ENCODE data around the gene SERINC2.
A peak's percentile ranks its signal among the peaks of the same experiment; 100 is the strongest.

SERINC2 gene

GRCh38 chr1:31423418-31423947 is 10.5 kb downstream of the SERINC2 start:
- H3K18ac ChIP-seq (ENCODE audit: low read length) = peak overlapping the region; percentile 16
- H2BK15ac ChIP-seq (ENCODE audit: low read length) = no peak overlapping the region
- no peak for DNase-seq (ENCODE audit: low spot score)
- H2AFZ ChIP-seq (ENCODE audit: low read length) = no peak overlapping the region
- no peak overlapping the region for H3K4me2 ChIP-seq (ENCODE audit: insufficient read depth, low read length, poor library complexity, severe bottlenecking)
- H2BK120ac ChIP-seq (ENCODE audit: low read depth, low read length) = no peak overlapping the region
- H3K27me3 ChIP-seq (ENCODE audit: control insufficient read depth in 3 of 3, insufficient read depth in 3 of 3, low read depth in 1 of 3, low read length in 3 of 3) = no peaks in the 10 kb centered on the region
- H2BK12ac ChIP-seq (ENCODE audit: low read length) = no peak overlapping the region
- H3K9me3 ChIP-seq (replicated peaks in 1 of 2; ENCODE audit: control insufficient read depth in 2 of 2, insufficient read depth in 1 of 2, low read depth in 1 of 2, low read length in 2 of 2) = no peaks in the 10 kb centered on the region
- no peak overlapping the region for H3K4me3 ChIP-seq (ENCODE audit: low read length in 2 of 2)
- peaks cover 4% of the 10 kb centered on the region for H3K79me1 ChIP-seq (ENCODE audit: low read depth, low read length)
- peak overlapping the region; percentile 80 for H3K23ac ChIP-seq (ENCODE audit: low read depth, low read length, poor library complexity)
- no peak overlapping the region for H3K4ac ChIP-seq (ENCODE audit: low read length)
- no peak overlapping the region for H4K91ac ChIP-seq (ENCODE audit: low read depth, low read length, poor library complexity)
- H3K4me1 ChIP-seq (ENCODE audit: control insufficient read depth in 2 of 2, insufficient read depth in 1 of 2, low read depth in 1 of 2, low read length in 2 of 2) = peaks cover 3 to 5% of the 10 kb centered on the region in 2 donors
- no peak overlapping the region for H4K8ac ChIP-seq (ENCODE audit: low read depth, low read length)
- H2AK5ac ChIP-seq (ENCODE audit: low read depth, low read length) = no peak overlapping the region
- WGBS, 2 donors (ENCODE audit: extremely low coverage in 2 of 2, insufficient read length in 2 of 2, insufficient replicate concordance in 1 of 2) = no CpG with 5 or more reads among the region's 23 CpGs
- H3K9ac ChIP-seq (ENCODE audit: low read depth, low read length, poor library complexity) = peak overlapping the region; percentile 63
- H2BK5ac ChIP-seq (ENCODE audit: low read length) = no peak overlapping the region
- H3K14ac ChIP-seq (ENCODE audit: low read length) = no peak overlapping the region
- no peak overlapping the region for H3K27ac ChIP-seq (replicated peaks; ENCODE audit: low read length)
- peaks cover 16 to 24% of the 10 kb centered on the region in 2 donors for H3K36me3 ChIP-seq (replicated peaks in 1 of 2; ENCODE audit: control insufficient read depth in 2 of 2, insufficient read depth in 2 of 2, low read length in 2 of 2)

GRCh38 chr1:31424568-31424967 is 11.6 kb downstream of the SERINC2 start:
- Histone ChIP-seq H3K23ac (ENCODE audit: low read depth, low read length, poor library complexity) (peak overlapping the region; percentile 29), H3K4me1 (ENCODE audit: control insufficient read depth in 2 of 2, insufficient read depth in 1 of 2, low read depth in 1 of 2, low read length in 2 of 2) (peaks cover 3 to 5% of the 10 kb centered on the region in 2 donors), H4K8ac (ENCODE audit: low read depth, low read length) (no peak overlapping the region), H4K91ac (ENCODE audit: low read depth, low read length, poor library complexity) (no peak overlapping the region), H3K14ac (ENCODE audit: low read length) (no peak overlapping the region), H3K4me3 (ENCODE audit: low read length in 2 of 2) (no peak overlapping the region), H2AK5ac (ENCODE audit: low read depth, low read length) (no peak overlapping the region), H3K9ac (ENCODE audit: low read depth, low read length, poor library complexity) (no peak overlapping the region), H2BK5ac (ENCODE audit: low read length) (no peak overlapping the region), H3K79me1 (ENCODE audit: low read depth, low read length) (peaks cover 3% of the 10 kb centered on the region), H3K27me3 (ENCODE audit: control insufficient read depth in 3 of 3, insufficient read depth in 3 of 3, low read depth in 1 of 3, low read length in 3 of 3) (no peaks in the 10 kb centered on the region), H2AFZ (ENCODE audit: low read length) (no peak overlapping the region), H3K4ac (ENCODE audit: low read length) (no peak overlapping the region), H3K36me3 (replicated peaks in 1 of 2; ENCODE audit: control insufficient read depth in 2 of 2, insufficient read depth in 2 of 2, low read length in 2 of 2) (peaks cover 21 to 35% of the 10 kb centered on the region in 2 donors), H3K18ac (ENCODE audit: low read length) (peak overlapping the region; percentile 39), H2BK12ac (ENCODE audit: low read length) (no peak overlapping the region), H3K27ac (replicated peaks; ENCODE audit: low read length) (no peak overlapping the region), H2BK15ac (ENCODE audit: low read length) (no peak overlapping the region), H3K9me3 (replicated peaks in 1 of 2; ENCODE audit: control insufficient read depth in 2 of 2, insufficient read depth in 1 of 2, low read depth in 1 of 2, low read length in 2 of 2) (no peaks in the 10 kb centered on the region), H2BK120ac (ENCODE audit: low read depth, low read length) (no peak overlapping the region), H3K4me2 (ENCODE audit: insufficient read depth, low read length, poor library complexity, severe bottlenecking) (no peak overlapping the region)
- no peak for DNase-seq (ENCODE audit: low spot score)
- no CpG with 5 or more reads among the region's 15 CpGs for WGBS, 2 donors (ENCODE audit: extremely low coverage in 2 of 2, insufficient read length in 2 of 2, insufficient replicate concordance in 1 of 2)

- H4K8ac ChIP-seq (ENCODE audit: low read depth, low read length) = no peak overlapping the region
- H3K23ac ChIP-seq (ENCODE audit: low read depth, low read length, poor library complexity) = peak overlapping the region; percentile 83
- WGBS, 2 donors (ENCODE audit: extremely low coverage in 2 of 2, insufficient read length in 2 of 2, insufficient replicate concordance in 1 of 2) = no CpG with 5 or more reads among the region's 28 CpGs
Measured at GRCh38 chr1:31425301-31426081, 12.5 kb downstream of the SERINC2 start.

GRCh38 chr1:31426249-31426922 is 13.4 kb downstream of the SERINC2 start:
- no peak overlapping the region for H3K18ac ChIP-seq (ENCODE audit: low read length)
- H3K4me2 ChIP-seq (ENCODE audit: insufficient read depth, low read length, poor library complexity, severe bottlenecking) = no peak overlapping the region
- H2BK12ac ChIP-seq (ENCODE audit: low read length) = no peak overlapping the region
- H3K23ac ChIP-seq (ENCODE audit: low read depth, low read length, poor library complexity) = no peak overlapping the region
- H3K4me3 ChIP-seq (ENCODE audit: low read length in 2 of 2) = no peak overlapping the region
- H3K36me3 ChIP-seq (replicated peaks in 1 of 2; ENCODE audit: control insufficient read depth in 2 of 2, insufficient read depth in 2 of 2, low read length in 2 of 2) = peaks cover 26 to 36% of the 10 kb centered on the region in 2 donors
- H2BK5ac ChIP-seq (ENCODE audit: low read length) = peak overlapping the region; percentile 67
- no peak overlapping the region for H2AFZ ChIP-seq (ENCODE audit: low read length)
- H3K27ac ChIP-seq (replicated peaks; ENCODE audit: low read length) = no peak overlapping the region
- no peak for DNase-seq (ENCODE audit: low spot score)
- no peak overlapping the region for H2BK15ac ChIP-seq (ENCODE audit: low read length)
- no peak overlapping the region for H4K91ac ChIP-seq (ENCODE audit: low read depth, low read length, poor library complexity)
- no CpG with 5 or more reads among the region's 14 CpGs for WGBS, 2 donors (ENCODE audit: extremely low coverage in 2 of 2, insufficient read length in 2 of 2, insufficient replicate concordance in 1 of 2)
- H3K4ac ChIP-seq (ENCODE audit: low read length) = no peak overlapping the region
- H3K27me3 ChIP-seq (ENCODE audit: control insufficient read depth in 3 of 3, insufficient read depth in 3 of 3, low read depth in 1 of 3, low read length in 3 of 3) = no peaks in the 10 kb centered on the region
- H3K9ac ChIP-seq (ENCODE audit: low read depth, low read length, poor library complexity) = no peak overlapping the region
- H3K14ac ChIP-seq (ENCODE audit: low read length) = peak overlapping the region; percentile 25
- H3K79me1 ChIP-seq (ENCODE audit: low read depth, low read length) = peaks cover 3% of the 10 kb centered on the region
- H2AK5ac ChIP-seq (ENCODE audit: low read depth, low read length) = no peak overlapping the region
- H2BK120ac ChIP-seq (ENCODE audit: low read depth, low read length) = no peak overlapping the region
- no peak overlapping the region for H4K8ac ChIP-seq (ENCODE audit: low read depth, low read length)
- H3K4me1 ChIP-seq (ENCODE audit: control insufficient read depth in 2 of 2, insufficient read depth in 1 of 2, low read depth in 1 of 2, low read length in 2 of 2) = peaks cover 2 to 5% of the 10 kb centered on the region in 2 donors
- H3K9me3 ChIP-seq (replicated peaks in 1 of 2; ENCODE audit: control insufficient read depth in 2 of 2, insufficient read depth in 1 of 2, low read depth in 1 of 2, low read length in 2 of 2) = no peaks in the 10 kb centered on the region

More at GRCh38 chr1:31425301-31426081, 12.5 kb downstream of the SERINC2 start:
- Histone ChIP-seq H2BK120ac (ENCODE audit: low read depth, low read length) (no peak overlapping the region), H3K4me1 (ENCODE audit: control insufficient read depth in 2 of 2, insufficient read depth in 1 of 2, low read depth in 1 of 2, low read length in 2 of 2) (peaks cover 3 to 5% of the 10 kb centered on the region in 2 donors), H2AK5ac (ENCODE audit: low read depth, low read length) (no peak overlapping the region), H2BK5ac (ENCODE audit: low read length) (no peak overlapping the region), H3K14ac (ENCODE audit: low read length) (no peak overlapping the region), H4K91ac (ENCODE audit: low read depth, low read length, poor library complexity) (no peak overlapping the region), H3K4me2 (ENCODE audit: insufficient read depth, low read length, poor library complexity, severe bottlenecking) (no peak overlapping the region), H2AFZ (ENCODE audit: low read length) (no peak overlapping the region), H3K9ac (ENCODE audit: low read depth, low read length, poor library complexity) (peak overlapping the region; percentile 3), H3K4me3 (ENCODE audit: low read length in 2 of 2) (no peak overlapping the region), H3K27me3 (ENCODE audit: control insufficient read depth in 3 of 3, insufficient read depth in 3 of 3, low read depth in 1 of 3, low read length in 3 of 3) (no peaks in the 10 kb centered on the region), H2BK15ac (ENCODE audit: low read length) (no peak overlapping the region), H3K4ac (ENCODE audit: low read length) (no peak overlapping the region), H3K36me3 (replicated peaks in 1 of 2; ENCODE audit: control insufficient read depth in 2 of 2, insufficient read depth in 2 of 2, low read length in 2 of 2) (peaks cover 24 to 36% of the 10 kb centered on the region in 2 donors), H3K18ac (ENCODE audit: low read length) (no peak overlapping the region), H3K79me1 (ENCODE audit: low read depth, low read length) (peaks cover 3% of the 10 kb centered on the region), H3K9me3 (replicated peaks in 1 of 2; ENCODE audit: control insufficient read depth in 2 of 2, insufficient read depth in 1 of 2, low read depth in 1 of 2, low read length in 2 of 2) (no peaks in the 10 kb centered on the region), H3K27ac (replicated peaks; ENCODE audit: low read length) (no peak overlapping the region), H2BK12ac (ENCODE audit: low read length) (no peak overlapping the region)
- no peak for DNase-seq (ENCODE audit: low spot score)
